Activated CD8-positive, alpha-beta memory T cell treated with anti-CD3 and anti-CD28 coated beads, Interleukin-2, amount 50 U/mL, for 24 hours (primary cell): ENCODE results near the gene PIP4K2A.

ENCODE experiments used
- DNase-seq: peaks from one replicate; pipeline ENCODE4 v3.0.0-alpha.2; 2020; ENCODE audit errors: extremely low read depth

The PIP4K2A gene

GRCh38 chr10:22638863-22639262 is 75.5 kb downstream of the PIP4K2A start:
- DNase-seq = no peak

GRCh38 chr10:22637491-22637890 is 76.9 kb downstream of the PIP4K2A start:
- no peak for DNase-seq

GRCh38 chr10:22635650-22636049 is 78.7 kb downstream of the PIP4K2A start:
- no peak for DNase-seq

GRCh38 chr10:22634606-22635459 is 79.5 kb downstream of the PIP4K2A start:
- DNase-seq = no peak

GRCh38 chr10:22634093-22634492 is 80.3 kb downstream of the PIP4K2A start:
- DNase-seq = no peak

- no peak for DNase-seq
These were observed 80.8 kb downstream of the PIP4K2A start for GRCh38 chr10:22633528-22633927.

- no peak for DNase-seq
These were observed 81.3 kb downstream of the PIP4K2A start for GRCh38 chr10:22633106-22633505.

GRCh38 chr10:22631646-22632278 is 82.6 kb downstream of the PIP4K2A start:
- DNase-seq = no peak

GRCh38 chr10:22631185-22631584 is 83.2 kb downstream of the PIP4K2A start:
- no peak for DNase-seq

GRCh38 chr10:22630234-22631174 is 83.9 kb downstream of the PIP4K2A start:
- no peak for DNase-seq

- no peak for DNase-seq
These were observed 84.5 kb downstream of the PIP4K2A start for GRCh38 chr10:22629852-22630233.

- DNase-seq = no peak
These were observed 85.3 kb downstream of the PIP4K2A start for GRCh38 chr10:22629126-22629525.

- DNase-seq = no peak
These were observed 86.1 kb downstream of the PIP4K2A start for GRCh38 chr10:22628309-22628708.

- DNase-seq = no peak
These were observed 87.6 kb downstream of the PIP4K2A start for GRCh38 chr10:22626784-22627183.

- DNase-seq = no peak
These were observed 88.7 kb downstream of the PIP4K2A start for GRCh38 chr10:22625516-22626290.

- DNase-seq = no peak
These were observed 90.1 kb downstream of the PIP4K2A start for GRCh38 chr10:22624287-22624738.

- no peak for DNase-seq
These were observed 90.6 kb downstream of the PIP4K2A start for GRCh38 chr10:22623633-22624253.

GRCh38 chr10:22622242-22622806 is 92.1 kb downstream of the PIP4K2A start:
- DNase-seq = no peak

- no peak for DNase-seq
These were observed 92.7 kb downstream of the PIP4K2A start for GRCh38 chr10:22621726-22622125.

GRCh38 chr10:22620929-22621328 is 93.4 kb downstream of the PIP4K2A start:
- DNase-seq = no peak
